Measurements from ENCODE around the gene MEF2C. TPM values are rescaled to one million over a fixed set of nuclear protein-coding genes. Genes with fewer than 3 reads are reported as not detected.

MEF2C gene
- total RNA-seq, 1 donor from 2014 or later, result 54.2 TPM

- intact Hi-C loops (cut with micrococcal nuclease), result no loop called here
- Histone ChIP-seq H3K4me1 (peaks cover 97% of the 10 kb centered on the region), H3K27me3 (ENCODE audit: low read depth) (no peaks in the 10 kb centered on the region), H3K9me3 (replicated peaks) (no peaks in the 10 kb centered on the region), H3K36me3 (no peaks in the 10 kb centered on the region), H3K4me3 (no peak overlapping the region), H3K27ac (replicated peaks) (peak overlapping the region; percentile 89)
- TF ChIP-seq CTCF (IDR thresholded peaks at IDR 0.05; ENCODE audit: borderline replicate concordance), result no peak
- no peak for DNase-seq
These were observed 48.5 kb downstream of the MEF2C start for GRCh38 chr5:88834499-88834898.

GRCh38 chr5:88834131-88834462 lies 48.9 kb downstream of the MEF2C start:
- no peak for DNase-seq
- Histone ChIP-seq H3K27ac (replicated peaks) (peak overlapping the region; percentile 89), H3K4me1 (peaks cover 97% of the 10 kb centered on the region), H3K27me3 (ENCODE audit: low read depth) (no peaks in the 10 kb centered on the region), H3K9me3 (replicated peaks) (no peaks in the 10 kb centered on the region), H3K36me3 (no peaks in the 10 kb centered on the region), H3K4me3 (peak overlapping the region; percentile 54)
- no peak for TF ChIP-seq CTCF (IDR thresholded peaks at IDR 0.05; ENCODE audit: borderline replicate concordance)
- intact Hi-C loops (cut with micrococcal nuclease), result no loop called here

- H3K27ac ChIP-seq (replicated peaks), result peak overlapping the region; percentile 89
- H3K27me3 ChIP-seq (ENCODE audit: low read depth), result no peaks in the 10 kb centered on the region
- H3K9me3 ChIP-seq (replicated peaks), result no peaks in the 10 kb centered on the region
- H3K4me1 ChIP-seq, result peaks cover 97% of the 10 kb centered on the region
- H3K4me3 ChIP-seq, result peak overlapping the region; percentile 54
- no peak for TF ChIP-seq CTCF (IDR thresholded peaks at IDR 0.05; ENCODE audit: borderline replicate concordance)
- intact Hi-C loops (cut with micrococcal nuclease), result no loop called here
- H3K36me3 ChIP-seq, result no peaks in the 10 kb centered on the region
- peak; percentile 36 for DNase-seq
These were observed 49.4 kb downstream of the MEF2C start for GRCh38 chr5:88833371-88834130.

- Histone ChIP-seq H3K27ac (replicated peaks) (peak overlapping the region; percentile 89), H3K9me3 (replicated peaks) (no peaks in the 10 kb centered on the region), H3K4me3 (no peak overlapping the region), H3K4me1 (peaks cover 97% of the 10 kb centered on the region), H3K36me3 (no peaks in the 10 kb centered on the region), H3K27me3 (ENCODE audit: low read depth) (no peaks in the 10 kb centered on the region)
- no peak for TF ChIP-seq CTCF (IDR thresholded peaks at IDR 0.05; ENCODE audit: borderline replicate concordance)
- intact Hi-C loops (cut with micrococcal nuclease), result no loop called here
- DNase-seq, result no peak
These were observed 51.2 kb downstream of the MEF2C start for GRCh38 chr5:88831816-88832215.

- peaks cover 97% of the 10 kb centered on the region for H3K4me1 ChIP-seq
- no peaks in the 10 kb centered on the region for H3K9me3 ChIP-seq (replicated peaks)
- no peak for TF ChIP-seq CTCF (IDR thresholded peaks at IDR 0.05; ENCODE audit: borderline replicate concordance)
- H3K4me3 ChIP-seq, result no peak overlapping the region
- no peaks in the 10 kb centered on the region for H3K27me3 ChIP-seq (ENCODE audit: low read depth)
- intact Hi-C loops (cut with micrococcal nuclease), result no loop called here
- no peaks in the 10 kb centered on the region for H3K36me3 ChIP-seq
- H3K27ac ChIP-seq (replicated peaks), result peak overlapping the region; percentile 89
- DNase-seq, result no peak
These were observed 52.4 kb downstream of the MEF2C start for GRCh38 chr5:88830567-88830966.
